K562 (cell line): ENCODE data around the gene TCEA3. TPM values are rescaled to one million over a fixed set of nuclear protein-coding genes. Genes with fewer than 3 reads are reported as not detected.

Experiments
- BRD9 ChIP-seq: fragments of 450-650 bp; IDR thresholded peaks from 2 replicates; pipeline ENCODE4 v1.6.1; 2018; ENCODE audit warnings: low read depth; ENCODE audit not compliant: partially characterized antibody
- KAT7 ChIP-seq: sonication (generic); formaldehyde crosslinking; IDR thresholded peaks from 2 replicates; pipeline ENCODE4 v1.8.0; 2022; ENCODE audit warnings: missing genetic modification reagents, mild to moderate bottlenecking, borderline replicate concordance
- KLF13 ChIP-seq: fragments of 450-650 bp; IDR thresholded peaks from 2 replicates; pipeline ENCODE4 v1.6.1; 2016; ENCODE audit warnings: missing genetic modification characterization, low read depth, mild to moderate bottlenecking, missing compliant biosample characterization, moderate library complexity, borderline replicate concordance
- MCM2 ChIP-seq: fragments of 450-650 bp; IDR thresholded peaks from 2 replicates; pipeline ENCODE4 v1.6.1; 2017; ENCODE audit warnings: low read depth, mild to moderate bottlenecking
- NR4A1 ChIP-seq, 2 experiments: fragments of 250-450 bp in 1 of 2; fragments of 450-650 bp in 1 of 2; sonication (Bioruptor Pico) in 1 of 2; IDR thresholded peaks; 2 replicates each; pipeline versions ENCODE4 v1.4.0 to v1.6.1; 2016 to 2020; ENCODE audit warnings: mild to moderate bottlenecking in 2 of 2, missing compliant biosample characterization in 1 of 2, missing genetic modification characterization in 1 of 2, moderate library complexity in 1 of 2
- PCBP1 ChIP-seq: fragments of 200-400 bp; formaldehyde crosslinking; IDR thresholded peaks from 2 replicates; pipeline ENCODE4 v1.6.1; 2018; ENCODE audit warnings: mild to moderate bottlenecking, low read depth, low read length; ENCODE audit not compliant: poor library complexity, severe bottlenecking
- PTTG1 ChIP-seq: fragments of 450-650 bp; IDR thresholded peaks from 2 replicates; pipeline ENCODE4 v1.6.1; 2016; ENCODE audit warnings: low read depth, mild to moderate bottlenecking, missing genetic modification characterization, missing compliant biosample characterization
- RNF2 ChIP-seq: sonication (generic); IDR thresholded peaks from 2 replicates; pipeline ENCODE4 v1.6.1; 2016
- SMAD4 ChIP-seq: fragments of 250-450 bp; sonication (Bioruptor Pico); conservative IDR thresholded peaks from 2 replicates; pipeline ENCODE4 v1.8.0; 2021; ENCODE audit warnings: inconsistent platforms, mild to moderate bottlenecking, moderate library complexity
- SP2 ChIP-seq: IDR thresholded peaks from 2 replicates; pipeline ENCODE4 v1.6.1; 2011; ENCODE audit warnings: mild to moderate bottlenecking, low read depth, low read length, moderate library complexity; ENCODE audit not compliant: poor library complexity, severe bottlenecking; ENCODE audit errors: extremely low read depth
- SRF ChIP-seq, 2 experiments: fragments of 250-450, 450-650 bp in 1 of 2; sonication (Bioruptor Pico) in 1 of 2; sonication (generic) in 1 of 2; formaldehyde crosslinking; IDR thresholded peaks; 2 replicates each; pipeline versions ENCODE4 v1.5.0 to v1.5.1; 2020 to 2022; ENCODE audit warnings: mild to moderate bottlenecking in 1 of 2, missing genetic modification reagents in 1 of 2
- TAF1 ChIP-seq: IDR thresholded peaks from 2 replicates; pipeline ENCODE4 v1.6.1; 2011; ENCODE audit warnings: mild to moderate bottlenecking, low read length, moderate library complexity; ENCODE audit not compliant: insufficient read depth, control insufficient read depth, severe bottlenecking; ENCODE audit errors: extremely low read depth
- TAF7 ChIP-seq: fragments of 450-650 bp; IDR thresholded peaks from 2 replicates; pipeline ENCODE4 v1.6.1; 2016; ENCODE audit warnings: missing genetic modification characterization, missing compliant biosample characterization
- U2AF2 ChIP-seq: fragments of 200-400 bp; formaldehyde crosslinking; optimal IDR thresholded peaks from 2 replicates; pipeline ENCODE3; 2017; ENCODE audit warnings: low read depth, mild to moderate bottlenecking, low read length
- YY1 ChIP-seq, 3 experiments: IDR thresholded peaks; 2 replicates each; pipeline ENCODE4 v1.6.1; 2011; ENCODE audit warnings: low read length in 2 of 3, mild to moderate bottlenecking in 2 of 3, moderate library complexity in 2 of 3, borderline replicate concordance in 1 of 3, control low read depth in 1 of 3, low read depth in 1 of 3; ENCODE audit not compliant: insufficient read depth in 3 of 3, insufficient replicate concordance in 2 of 3, control insufficient read depth in 1 of 3, insufficient read length in 1 of 3; ENCODE audit errors: extremely low read depth in 1 of 3
- ZNF140 ChIP-seq: fragments of 250-450 bp; sonication (Bioruptor Pico); IDR thresholded peaks from 2 replicates; pipeline ENCODE4 v1.8.0; 2021; ENCODE audit warnings: moderate library complexity, mild to moderate bottlenecking, inconsistent platforms
- ZNF384 ChIP-seq: IDR thresholded peaks from 2 replicates; pipeline ENCODE4 v1.6.1; 2012; ENCODE audit warnings: low read depth, low read length, improper control_type of control experiment
- ZNF707 ChIP-seq: fragments of 250-450 bp; sonication (Bioruptor Pico); conservative IDR thresholded peaks from 2 replicates; pipeline ENCODE4 v1.8.0; 2022; ENCODE audit warnings: inconsistent platforms, mild to moderate bottlenecking, moderate library complexity
- polyA plus RNA-seq, 8 experiments: library from polyadenylated mRNA; depleted of rRNA in 4 of 8; stranded (reverse) in 5 of 8; unstranded in 3 of 8; fragments of >200 nt; fragmentation: Nextera tagmentation in 2 of 8; fragmentation: Illumina TruSeq in 1 of 8; extraction: Ambion mirVana in 2 of 8; extraction: Trizol in 1 of 8; gene quantifications; 2 replicates each; pipeline versions ENCODE4 v1.2.1 to v1.2.3, GENCODE V29; 2011 to 2014; ENCODE audit warnings: inconsistent platforms in 1 of 8, missing spikeins in 1 of 8
- total RNA-seq, 7 experiments: library from RNA; depleted of rRNA in 6 of 7; stranded (reverse); fragments of >200 nt in 6 of 7; fragmentation: Illumina TruSeq in 2 of 7; extraction: Trizol in 2 of 7; gene quantifications; 2 replicates each; pipeline versions ENCODE4 v1.2.1 to v1.2.3, GENCODE V29; 2011 to 2021; ENCODE audit warnings: low replicate concordance in 1 of 7
- TF ChIP-seq, protein P1 (sequence below): fragments of 450-650 bp; IDR thresholded peaks from 2 replicates; pipeline ENCODE4 v1.6.1; 2016; ENCODE audit warnings: antibody characterized with exemption
- TF ChIP-seq, protein P2 (sequence below): fragments of 450-650 bp; formaldehyde crosslinking; IDR thresholded peaks from 2 replicates; pipeline ENCODE4 v1.4.0; 2020; ENCODE audit warnings: mild to moderate bottlenecking, moderate library complexity
- TF ChIP-seq, protein P3 (sequence below): fragments of 250-450 bp; sonication (Bioruptor Pico); IDR thresholded peaks from 2 replicates; pipeline ENCODE4 v1.5.0; 2022; ENCODE audit warnings: mild to moderate bottlenecking

TCEA3 gene
- total and polyA plus RNA-seq, 9 of the 15 experiments (the other 6 are each of a cell fraction or from before 2014, with no cell fraction given): 0.03 to 0.55 (median 0.36) TPM

GRCh38 chr1:23368562-23369334 lies 55.8 kb downstream of the TCEA3 start (continued):
- peak; percentile 18 for TF ChIP-seq SP2
- no peak for TF ChIP-seq PTTG1 (tag)
- TF ChIP-seq YY1 (IDR thresholded peaks at IDR 0.05; ENCODE audit: borderline replicate concordance in 1 of 3, control insufficient read depth in 1 of 3, extremely low read depth in 1 of 3, insufficient read depth in 3 of 3, insufficient read length in 1 of 3, insufficient replicate concordance in 2 of 3, low read depth in 1 of 3, low read length in 2 of 3): peak in 2 of 3 experiments; percentile 65 to 78
- 0 out of 2 replicates have a peak, but pooled peaks have one; percentile 34 for TF ChIP-seq ZNF384
- no peak for TF ChIP-seq ZNF140
- TF ChIP-seq U2AF2: no peak
- TF ChIP-seq, protein P1, sequence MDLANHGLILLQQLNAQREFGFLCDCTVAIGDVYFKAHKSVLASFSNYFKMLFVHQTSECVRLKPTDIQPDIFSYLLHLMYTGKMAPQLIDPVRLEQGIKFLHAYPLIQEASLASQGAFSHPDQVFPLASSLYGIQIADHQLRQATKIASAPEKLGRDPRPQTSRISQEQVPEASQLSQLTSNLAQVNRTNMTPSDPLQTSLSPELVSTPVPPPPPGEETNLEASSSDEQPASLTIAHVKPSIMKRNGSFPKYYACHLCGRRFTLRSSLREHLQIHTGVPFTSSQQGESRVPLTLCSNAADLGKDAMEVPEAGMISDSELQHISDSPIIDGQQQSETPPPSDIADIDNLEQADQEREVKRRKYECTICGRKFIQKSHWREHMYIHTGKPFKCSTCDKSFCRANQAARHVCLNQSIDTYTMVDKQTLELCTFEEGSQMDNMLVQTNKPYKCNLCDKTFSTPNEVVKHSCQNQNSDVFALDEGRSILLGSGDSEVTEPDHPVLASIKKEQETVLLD: no peak; the same call in 1 of the 2 replicates
- no peak for TF ChIP-seq ZNF707 (CRISPR knock-in tag)
- TF ChIP-seq BRD9: no peak
- no peak for TF ChIP-seq MCM2
- peak; percentile 93 for TF ChIP-seq SMAD4
- 0 out of 2 replicates have a peak, but pooled peaks have one; percentile 82 for TF ChIP-seq NR4A1 (CRISPR knock-in tag; IDR thresholded peaks at IDR 0.05)
- TF ChIP-seq NR4A1 (tag; IDR thresholded peaks at IDR 0.05): no peak
- TF ChIP-seq KLF13: peak; percentile 12; the same call in 1 of the 2 replicates
- peak in 1 of 2 experiments; percentile 50; a peak in 2 of 4 replicates for TF ChIP-seq SRF (CRISPR knock-in tag; IDR thresholded peaks at IDR 0.05)
- TF ChIP-seq, protein P2, sequence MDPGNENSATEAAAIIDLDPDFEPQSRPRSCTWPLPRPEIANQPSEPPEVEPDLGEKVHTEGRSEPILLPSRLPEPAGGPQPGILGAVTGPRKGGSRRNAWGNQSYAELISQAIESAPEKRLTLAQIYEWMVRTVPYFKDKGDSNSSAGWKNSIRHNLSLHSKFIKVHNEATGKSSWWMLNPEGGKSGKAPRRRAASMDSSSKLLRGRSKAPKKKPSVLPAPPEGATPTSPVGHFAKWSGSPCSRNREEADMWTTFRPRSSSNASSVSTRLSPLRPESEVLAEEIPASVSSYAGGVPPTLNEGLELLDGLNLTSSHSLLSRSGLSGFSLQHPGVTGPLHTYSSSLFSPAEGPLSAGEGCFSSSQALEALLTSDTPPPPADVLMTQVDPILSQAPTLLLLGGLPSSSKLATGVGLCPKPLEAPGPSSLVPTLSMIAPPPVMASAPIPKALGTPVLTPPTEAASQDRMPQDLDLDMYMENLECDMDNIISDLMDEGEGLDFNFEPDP: no peak
- peak; percentile 6; the same call in 1 of the 2 replicates for TF ChIP-seq TAF7 (tag)
- peak; percentile 67 for TF ChIP-seq RNF2
- TF ChIP-seq KAT7 (CRISPR knock-in tag): no peak
- TF ChIP-seq TAF1: peak; percentile 80
- TF ChIP-seq, protein P3, sequence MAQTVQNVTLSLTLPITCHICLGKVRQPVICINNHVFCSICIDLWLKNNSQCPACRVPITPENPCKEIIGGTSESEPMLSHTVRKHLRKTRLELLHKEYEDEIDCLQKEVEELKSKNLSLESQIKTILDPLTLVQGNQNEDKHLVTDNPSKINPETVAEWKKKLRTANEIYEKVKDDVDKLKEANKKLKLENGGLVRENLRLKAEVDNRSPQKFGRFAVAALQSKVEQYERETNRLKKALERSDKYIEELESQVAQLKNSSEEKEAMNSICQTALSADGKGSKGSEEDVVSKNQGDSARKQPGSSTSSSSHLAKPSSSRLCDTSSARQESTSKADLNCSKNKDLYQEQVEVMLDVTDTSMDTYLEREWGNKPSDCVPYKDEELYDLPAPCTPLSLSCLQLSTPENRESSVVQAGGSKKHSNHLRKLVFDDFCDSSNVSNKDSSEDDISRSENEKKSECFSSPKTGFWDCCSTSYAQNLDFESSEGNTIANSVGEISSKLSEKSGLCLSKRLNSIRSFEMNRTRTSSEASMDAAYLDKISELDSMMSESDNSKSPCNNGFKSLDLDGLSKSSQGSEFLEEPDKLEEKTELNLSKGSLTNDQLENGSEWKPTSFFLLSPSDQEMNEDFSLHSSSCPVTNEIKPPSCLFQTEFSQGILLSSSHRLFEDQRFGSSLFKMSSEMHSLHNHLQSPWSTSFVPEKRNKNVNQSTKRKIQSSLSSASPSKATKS (CRISPR knock-in tag): no peak
- TF ChIP-seq PCBP1: peak; percentile 89
